HG03571 (cell line): ENCODE measurements around the gene THOC5.
"Not testable (repeated sequence)": the region's sequence is repeated elsewhere in the genome, so short reads cannot be mapped to it uniquely, and the experiment has no call there.

Experiments
- ATAC-seq: cut with Tn5 transposase; IDR thresholded peaks from one replicate; pipeline ENCODE4 v1.9.1; 2021; ENCODE audit not compliant: unreplicated experiment

The THOC5 gene

GRCh38 chr22:29511126-29511862 is 42.3 kb downstream of the THOC5 start:
- no peak for ATAC-seq

GRCh38 chr22:29510542-29510941 is 43.0 kb downstream of the THOC5 start:
- no peak for ATAC-seq

- no peak for ATAC-seq
Measured at GRCh38 chr22:29509815-29510214, 43.7 kb downstream of the THOC5 start.

- ATAC-seq: no peak
Measured at GRCh38 chr22:29509298-29509697, 44.3 kb downstream of the THOC5 start.

GRCh38 chr22:29503811-29504372 is 49.7 kb downstream of the THOC5 start:
- ATAC-seq: no peak

GRCh38 chr22:29499852-29500251 is 53.7 kb downstream of the THOC5 start:
- ATAC-seq: no peak

- ATAC-seq: no peak
Measured at GRCh38 chr22:29493636-29494035, 59.9 kb downstream of the THOC5 start.

GRCh38 chr22:29491012-29491411 is 62.5 kb downstream of the THOC5 start:
- no peak for ATAC-seq

- not testable (repeated sequence) for ATAC-seq
Measured at GRCh38 chr22:29489127-29489780, 64.3 kb downstream of the THOC5 start.

- no peak for ATAC-seq
Measured at GRCh38 chr22:29487426-29487986, 66.1 kb downstream of the THOC5 start.

- no peak for ATAC-seq
Measured at GRCh38 chr22:29485448-29485847, 68.1 kb downstream of the THOC5 start.

GRCh38 chr22:29484642-29485041 is 68.9 kb downstream of the THOC5 start:
- no peak for ATAC-seq

GRCh38 chr22:29483254-29483653 is 70.3 kb downstream of the THOC5 start:
- ATAC-seq: no peak

- ATAC-seq: no peak
Measured at GRCh38 chr22:29482726-29483125, 70.8 kb downstream of the THOC5 start.

GRCh38 chr22:29482253-29482652 is 71.3 kb downstream of the THOC5 start:
- no peak for ATAC-seq

GRCh38 chr22:29481265-29482000 is 72.1 kb downstream of the THOC5 start:
- ATAC-seq: no peak

GRCh38 chr22:29480512-29481264 is 72.9 kb downstream of the THOC5 start:
- no peak for ATAC-seq

GRCh38 chr22:29480262-29480511 is 73.4 kb downstream of the THOC5 start:
- no peak for ATAC-seq

- no peak for ATAC-seq
Measured at GRCh38 chr22:29479417-29480261, 73.9 kb downstream of the THOC5 start, which contains the start of gene NEFH. NEFH (plus strand) TSS chr22:29480218; CDS start chr22:29480263, 45 bp downstream.
